Right lobe of liver (tissue), 4 donors: ENCODE results near the gene PRG2.

ENCODE experiments used
- POLR2A ChIP-seq: fragments of 450-650 bp; IDR thresholded peaks from one replicate; pipeline ENCODE4 v1.6.1; 2017; ENCODE audit warnings: antibody characterized with exemption, mild to moderate bottlenecking
- TF ChIP-seq, protein P1 (sequence below), 4 donors: fragments of 200-600 bp in 3 of 4; fragments of 450-650 bp in 1 of 4; IDR thresholded peaks; one replicate each; pipeline versions ENCODE4 v1.5.1 to v1.8.0; 2016 to 2022; ENCODE audit warnings: antibody characterized with exemption in 4 of 4, mild to moderate bottlenecking in 2 of 4
- donor health status: DM: no; HTN: no; CAD: no.
- donor health status: DM: no; HTN: no; CAD: no.
- donor health status: DM: no; HTN: yes; CAD: no.

- TF ChIP-seq, protein P1, sequence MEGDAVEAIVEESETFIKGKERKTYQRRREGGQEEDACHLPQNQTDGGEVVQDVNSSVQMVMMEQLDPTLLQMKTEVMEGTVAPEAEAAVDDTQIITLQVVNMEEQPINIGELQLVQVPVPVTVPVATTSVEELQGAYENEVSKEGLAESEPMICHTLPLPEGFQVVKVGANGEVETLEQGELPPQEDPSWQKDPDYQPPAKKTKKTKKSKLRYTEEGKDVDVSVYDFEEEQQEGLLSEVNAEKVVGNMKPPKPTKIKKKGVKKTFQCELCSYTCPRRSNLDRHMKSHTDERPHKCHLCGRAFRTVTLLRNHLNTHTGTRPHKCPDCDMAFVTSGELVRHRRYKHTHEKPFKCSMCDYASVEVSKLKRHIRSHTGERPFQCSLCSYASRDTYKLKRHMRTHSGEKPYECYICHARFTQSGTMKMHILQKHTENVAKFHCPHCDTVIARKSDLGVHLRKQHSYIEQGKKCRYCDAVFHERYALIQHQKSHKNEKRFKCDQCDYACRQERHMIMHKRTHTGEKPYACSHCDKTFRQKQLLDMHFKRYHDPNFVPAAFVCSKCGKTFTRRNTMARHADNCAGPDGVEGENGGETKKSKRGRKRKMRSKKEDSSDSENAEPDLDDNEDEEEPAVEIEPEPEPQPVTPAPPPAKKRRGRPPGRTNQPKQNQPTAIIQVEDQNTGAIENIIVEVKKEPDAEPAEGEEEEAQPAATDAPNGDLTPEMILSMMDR (IDR thresholded peaks at IDR 0.05): no peak
- no peak for TF ChIP-seq POLR2A
These were observed 32.6 kb downstream of the PRG2 start for GRCh38 chr11:57357856-57358255.
